T47D (cell line): ENCODE data around the gene CKM.

Experiments used
- DNase-seq, 2 experiments: peaks; one replicate each; pipeline versions ENCODE4 v3.0.0 to v3.0.0-alpha.2; 2011 to 2012; ENCODE audit warnings: low read depth in 1 of 2, low spot score in 1 of 2
- JUND ChIP-seq: IDR thresholded peaks from 2 replicates; pipeline ENCODE4 v1.6.1; 2012; ENCODE audit warnings: low read depth
- in situ Hi-C: cut with HindIII; loops from 2 replicates; pipeline ENCODE4 v1.10.0; 2016; ENCODE audit warnings: low sequenced_read_pairs, low pct_unique_long_range_greater_than_20kb

The CKM gene

GRCh38 chr19:45305421-45305820 lies 17.3 kb downstream of the CKM start:
- in situ Hi-C loops = no loop called here
- DNase-seq = peak in 1 of 2 experiments; percentile 65
- no peak for TF ChIP-seq JUND

DNA sequence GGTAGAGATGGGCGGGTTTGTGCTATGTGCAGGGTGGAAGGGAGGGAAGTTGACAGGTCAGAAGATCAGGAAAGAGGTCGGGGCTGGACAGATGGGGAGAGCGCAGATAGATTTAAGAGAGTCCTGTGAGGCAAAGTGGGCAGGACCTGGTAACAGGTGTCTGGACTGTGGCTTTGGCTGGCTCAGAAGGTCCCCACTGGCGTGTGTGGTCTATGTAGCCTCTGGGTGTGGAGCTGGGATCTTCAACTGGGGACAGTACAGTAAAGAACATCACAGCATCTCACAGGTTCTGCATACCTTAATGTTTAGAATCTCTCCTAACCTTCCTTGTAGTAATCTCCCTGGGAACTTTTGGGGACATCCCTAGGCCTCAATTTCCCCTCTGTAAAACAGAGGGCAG lies 17.7 kb downstream of the CKM start:
- TF ChIP-seq JUND = no peak
- in situ Hi-C loops = no loop called here
- no peak for DNase-seq

GRCh38 chr19:45304141-45304926 lies 18.3 kb downstream of the CKM start:
- no peak for DNase-seq
- TF ChIP-seq JUND = no peak
- in situ Hi-C loops = no loop called here

DNA sequence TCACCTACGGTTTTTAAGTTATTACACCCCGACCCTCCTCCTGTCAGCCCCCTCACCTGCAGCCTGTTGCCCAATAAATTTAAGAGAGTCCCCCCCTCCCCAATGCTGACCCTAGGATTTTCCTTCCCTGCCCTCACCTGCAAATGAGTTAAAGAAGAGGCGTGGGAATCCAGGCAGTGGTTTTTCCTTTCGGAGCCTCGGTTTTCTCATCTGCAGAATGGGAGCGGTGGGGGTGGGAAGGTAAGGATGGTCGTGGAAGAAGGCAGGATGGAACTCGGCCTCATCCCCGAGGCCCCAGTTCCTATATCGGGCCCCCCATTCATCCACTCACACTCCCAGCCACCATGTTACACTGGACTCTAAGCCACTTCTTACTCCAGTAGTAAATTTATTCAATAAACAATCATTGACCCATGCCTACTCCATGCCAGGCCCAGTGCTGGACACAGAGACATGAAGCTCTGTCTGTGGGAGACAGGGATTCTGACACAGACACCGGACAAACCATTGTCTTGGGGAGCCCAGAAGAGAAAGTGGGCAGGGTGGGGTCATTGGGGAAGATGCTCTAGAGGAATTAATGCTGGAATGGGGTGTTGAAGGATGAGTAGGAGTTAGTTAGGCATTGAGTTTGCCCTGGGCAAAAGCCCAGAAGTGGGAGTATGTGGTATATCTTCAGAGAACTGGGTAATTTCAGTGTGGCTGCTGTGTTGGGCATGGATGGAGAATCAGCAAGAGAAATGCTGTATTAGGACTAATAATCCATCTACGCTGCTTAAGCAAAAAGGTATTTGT lies 19.2 kb downstream of the CKM start:
- no peak for DNase-seq
- in situ Hi-C loops = no loop called here
- TF ChIP-seq JUND = no peak

GRCh38 chr19:45302416-45302815 lies 20.3 kb downstream of the CKM start:
- DNase-seq = no peak
- in situ Hi-C loops = no loop called here
- no peak for TF ChIP-seq JUND

- no peak for TF ChIP-seq JUND
- in situ Hi-C loops = no loop called here
- DNase-seq = no peak
These were observed 23.0 kb downstream of the CKM start for GRCh38 chr19:45299719-45300118.

- no peak for DNase-seq
- in situ Hi-C loops = no loop called here
- no peak for TF ChIP-seq JUND
These were observed 24.4 kb downstream of the CKM start for GRCh38 chr19:45298264-45298663.

GRCh38 chr19:45297674-45298073 lies 25.0 kb downstream of the CKM start:
- no peak for TF ChIP-seq JUND
- DNase-seq = no peak
- in situ Hi-C loops = no loop called here

GRCh38 chr19:45296355-45296754 lies 26.3 kb downstream of the CKM start:
- in situ Hi-C loops = no loop called here
- no peak for TF ChIP-seq JUND
- DNase-seq = no peak

DNA sequence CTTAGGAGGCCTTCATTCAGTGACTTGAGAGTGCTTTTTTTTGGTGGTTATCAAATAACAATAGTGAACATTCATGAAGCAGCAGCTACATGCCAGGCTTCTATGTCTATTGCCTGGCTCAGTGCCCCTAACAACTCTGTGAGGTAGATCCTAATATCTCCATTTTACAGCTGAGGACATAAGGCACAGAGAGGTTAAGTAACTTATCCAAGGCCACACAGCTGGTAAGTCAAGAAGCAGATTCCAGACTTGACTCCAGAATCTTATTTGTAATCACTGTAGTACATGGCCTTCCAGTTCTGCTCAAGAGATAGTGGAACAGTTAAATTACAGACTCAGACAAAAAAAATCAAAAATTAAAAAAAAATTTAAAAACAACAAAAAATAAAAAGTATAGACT lies 26.8 kb downstream of the CKM start:
- in situ Hi-C loops = no loop called here
- DNase-seq = no peak
- TF ChIP-seq JUND = no peak

DNA sequence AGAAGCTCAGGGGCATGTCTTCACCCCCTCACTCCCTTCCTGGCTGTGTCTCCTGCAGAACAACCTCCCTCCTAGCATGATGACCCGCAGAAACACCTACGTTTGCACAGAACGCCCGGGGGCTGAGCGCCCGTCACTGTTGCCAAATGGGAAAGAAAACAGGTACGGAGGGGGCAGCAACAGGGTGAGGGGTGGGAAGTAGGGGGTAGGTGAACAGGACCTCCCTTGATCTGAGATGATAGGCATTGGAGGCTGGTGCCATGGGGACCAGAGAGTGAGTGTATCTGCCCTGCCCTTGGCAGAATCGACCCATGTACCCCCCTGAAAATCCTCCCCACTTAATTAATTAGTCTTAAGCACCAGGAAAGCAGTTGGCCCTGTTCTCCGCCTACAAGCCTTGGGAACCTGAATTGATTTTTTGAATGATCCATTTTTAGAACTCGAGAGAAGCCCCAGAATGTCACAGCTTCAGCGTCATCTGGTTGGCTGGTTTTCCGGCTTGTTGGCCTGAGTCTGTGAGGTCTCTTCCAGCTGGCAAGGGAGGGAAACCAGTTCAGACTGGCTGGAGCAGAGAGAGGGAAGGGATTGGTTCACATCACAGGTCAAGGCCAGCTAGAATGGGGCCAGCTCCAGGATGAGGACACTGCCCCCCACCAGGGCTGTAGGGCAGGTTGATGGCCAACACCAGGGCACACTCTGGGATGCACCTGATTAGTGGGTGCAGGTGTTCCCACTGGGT lies 28.2 kb downstream of the CKM start:
- no peak for DNase-seq

GRCh38 chr19:45293682-45294081 lies 29.0 kb downstream of the CKM start:
- in situ Hi-C loops = no loop called here
- DNase-seq = no peak
- TF ChIP-seq JUND = no peak

More for the DNA sequence above, 28.2 kb downstream of the CKM start:
- TF ChIP-seq JUND = no peak
- in situ Hi-C loops = no loop called here

DNA sequence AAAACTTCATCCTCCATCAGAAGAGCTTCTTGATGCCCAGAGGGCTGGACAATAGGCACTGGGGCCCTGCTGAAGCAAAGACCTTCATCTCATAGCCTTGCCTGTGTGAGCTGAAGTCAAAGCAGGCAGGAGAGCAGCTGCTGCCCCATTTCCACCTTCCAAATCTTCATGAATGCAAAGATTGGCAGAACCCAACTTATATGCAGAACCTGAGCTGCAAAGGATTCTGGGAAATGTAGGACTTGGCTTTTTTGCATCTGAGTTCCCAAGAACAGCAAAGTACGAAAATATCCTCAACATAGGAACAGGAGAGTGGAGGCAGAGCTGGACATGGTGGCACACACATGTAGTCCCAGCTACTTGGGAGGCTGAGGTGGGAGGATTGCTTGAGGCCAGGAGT lies 30.8 kb downstream of the CKM start:
- DNase-seq = no peak
- in situ Hi-C loops = no loop called here
- no peak for TF ChIP-seq JUND
